A673 (cell line): ENCODE measurements around the gene BHMT2. TPM values are rescaled to one million over a fixed set of nuclear protein-coding genes. Genes with fewer than 3 reads are reported as not detected.

Source experiments
- BruUV-seq: library from RNA; stranded (reverse); fragments of 400-500 nt; replicated peaks from 2 replicates; lab custom pipeline; 2021; lab: Mats Ljungman, UMichigan
- CTCF ChIA-PET: fragments of 300-600 bp; sonication (Branson Sonifier 250); formaldehyde crosslinking; loops from one replicate; lab custom pipeline; 2022; ENCODE audit warnings: antibody characterized with exemption; lab: Charles Lee
- POLR2A ChIA-PET: fragments of 300-600 bp; sonication (Branson Sonifier 250); formaldehyde crosslinking; loops from one replicate; lab custom pipeline; 2022; ENCODE audit warnings: antibody characterized with exemption; ENCODE audit not compliant: low non-redundant PET; lab: Charles Lee
- DNase-seq: peaks from one replicate; pipeline ENCODE4 v3.0.0-alpha.2; 2015; ENCODE audit warnings: low spot score
- H3K27ac ChIP-seq: fragments of 200-600 bp; sonication (generic); 2 replicates; pipeline ENCODE4 v1.5.1; 2016; ENCODE audit warnings: mixed run types, low read depth, mild to moderate bottlenecking, mixed read lengths, antibody characterized with exemption, low read length; ENCODE audit not compliant: poor library complexity, severe bottlenecking
- H3K27me3 ChIP-seq: fragments of 200-600 bp; sonication (generic); replicated peaks from 2 replicates; pipeline ENCODE4 v1.6.1; 2017; ENCODE audit warnings: mixed run types, low read depth, mild to moderate bottlenecking, mixed read lengths, antibody characterized with exemption, low read length; ENCODE audit not compliant: insufficient read depth, poor library complexity
- H3K36me3 ChIP-seq: fragments of 200-600 bp; sonication (generic); 2 replicates; pipeline ENCODE4 v1.6.1; 2016; ENCODE audit warnings: mixed run types, mild to moderate bottlenecking, mixed read lengths, antibody characterized with exemption, low read length; ENCODE audit not compliant: insufficient read depth, poor library complexity, severe bottlenecking
- H3K4me1 ChIP-seq: fragments of 200-600 bp; sonication (generic); 2 replicates; pipeline ENCODE4 v1.6.1; 2017; ENCODE audit warnings: mixed run types, mild to moderate bottlenecking, mixed read lengths, antibody characterized with exemption, low read length; ENCODE audit not compliant: insufficient read depth, poor library complexity, severe bottlenecking
- H3K4me3 ChIP-seq: fragments of 200-600 bp; sonication (generic); 2 replicates; pipeline ENCODE4 v1.5.1; 2016; ENCODE audit warnings: low read depth, mixed run types, mild to moderate bottlenecking, mixed read lengths, low read length; ENCODE audit not compliant: poor library complexity, severe bottlenecking
- H3K9me3 ChIP-seq: fragments of 200-600 bp; sonication (generic); 2 replicates; pipeline ENCODE4 v1.6.1; 2016; ENCODE audit warnings: mixed run types, low read depth, mild to moderate bottlenecking, mixed read lengths, antibody characterized with exemption, low read length; ENCODE audit not compliant: poor library complexity, severe bottlenecking
- CTCF ChIP-seq: fragments of 300-800, 200-600 bp; sonication (generic); conservative IDR thresholded peaks from 2 replicates; pipeline ENCODE4 v1.5.1; 2017; ENCODE audit warnings: low read depth, mild to moderate bottlenecking, antibody characterized with exemption, low read length, moderate library complexity, mixed read lengths
- EZH2 ChIP-seq: fragments of 200-600 bp; sonication (generic); IDR thresholded peaks from 2 replicates; pipeline ENCODE4 v1.6.1; 2017; ENCODE audit warnings: borderline replicate concordance, low read depth, mild to moderate bottlenecking, mixed read lengths, antibody characterized with exemption, low read length; ENCODE audit not compliant: poor library complexity, severe bottlenecking
- intact Hi-C: fragments of 100-400 bp; cut with micrococcal nuclease; formaldehyde crosslinking; loops from one replicate; pipeline ENCODE4 v1.10.0; 2022; ENCODE audit not compliant: unreplicated experiment
- total RNA-seq: library from RNA; stranded (reverse); gene quantifications from 2 replicates; pipeline ENCODE4 v1.2.3, GENCODE V29; 2021

Gene BHMT2
- total RNA-seq, 1 experiment from 2014 or later = 0.19 TPM

GRCh38 chr5:79075646-79076426 lies 6.3 kb downstream of the BHMT2 start:
- Histone ChIP-seq H3K36me3 (no peaks in the 10 kb centered on the region), H3K4me3 (no peak overlapping the region), H3K27ac (no peak overlapping the region), H3K27me3 (no peaks in the 10 kb centered on the region), H3K4me1 (no peaks in the 10 kb centered on the region), H3K9me3 (no peaks in the 10 kb centered on the region)
- no peak for DNase-seq
- intact Hi-C loops = no loop called here
- TF ChIP-seq EZH2 (no peak), CTCF (no peak)
- ChIA-PET CTCF (interaction anchor here (0.8 kb wide), 1 partner anchor 176 kb away, joined by 4 read pairs; no protein-coding TSS in a partner anchor), POLR2A (no interaction called here)
- no TSS peak for BruUV-seq

GRCh38 chr5:79076819-79077218 lies 7.3 kb downstream of the BHMT2 start:
- ChIA-PET CTCF (no interaction called here), POLR2A (no interaction called here)
- intact Hi-C loops = no loop called here

GRCh38 chr5:79077680-79078365 lies 8.3 kb downstream of the BHMT2 start:
- TF ChIP-seq EZH2 (no peak), CTCF (no peak)
- no TSS peak for BruUV-seq
- no peak for DNase-seq
- Histone ChIP-seq H3K9me3 (no peaks in the 10 kb centered on the region), H3K4me3 (no peak overlapping the region), H3K36me3 (no peaks in the 10 kb centered on the region), H3K27ac (no peak overlapping the region), H3K4me1 (no peaks in the 10 kb centered on the region), H3K27me3 (no peaks in the 10 kb centered on the region)
- ChIA-PET CTCF (no interaction called here), POLR2A (interaction anchor here (0.6 kb wide), 1 partner anchor 193 kb away, joined by 7 read pairs; no protein-coding TSS in a partner anchor)
- intact Hi-C loops = no loop called here

More at GRCh38 chr5:79076819-79077218, 7.3 kb downstream of the BHMT2 start:
- DNase-seq = no peak
- Histone ChIP-seq H3K36me3 (no peaks in the 10 kb centered on the region), H3K9me3 (no peaks in the 10 kb centered on the region), H3K27me3 (no peaks in the 10 kb centered on the region), H3K27ac (no peak overlapping the region), H3K4me3 (no peak overlapping the region), H3K4me1 (no peaks in the 10 kb centered on the region)
- BruUV-seq = no TSS peak
- TF ChIP-seq CTCF = no peak
- no peak for TF ChIP-seq EZH2
